HCT116 (cell line): ENCODE results near the gene EEF1E1. TPM values are rescaled to one million over a fixed set of nuclear protein-coding genes. Genes with fewer than 3 reads are reported as not detected.

Experiments
- ATAC-seq: fragments of 200-7000 bp; cut with Tn5 transposase; 2 replicates; pipeline ENCODE4 v1.9.1; 2020; ENCODE audit warnings: mild to moderate bottlenecking, moderate library complexity
- BruUV-seq: library from RNA; stranded (reverse); fragments of 400-500 nt; replicated peaks from 2 replicates; lab custom pipeline; 2021; lab: Mats Ljungman, UMichigan
- CTCF ChIA-PET: fragments of 300-600 bp; sonication (Branson Sonifier 250); formaldehyde crosslinking; loops from one replicate; lab custom pipeline; 2021; ENCODE audit warnings: antibody characterized with exemption; lab: Charles Lee
- POLR2A ChIA-PET: fragments of 300-600, 350-600 bp; sonication (Branson Sonifier 250); formaldehyde crosslinking; loops from one replicate; lab custom pipeline; 2021; ENCODE audit warnings: antibody characterized with exemption; lab: Charles Lee
- RAD21 ChIA-PET, 2 experiments: fragments of 300-600 bp; sonication (Branson Sonifier 250); formaldehyde crosslinking; loops; one replicate each; lab custom pipeline; 2023; ENCODE audit warnings: low total read pairs in 2 of 2; ENCODE audit not compliant: uncharacterized antibody in 2 of 2, unreplicated experiment in 2 of 2, low non-redundant PET in 1 of 2; lab: Charles Lee
- DNase-seq: peaks from one replicate; pipeline ENCODE4 v3.0.0-alpha.2; 2010; ENCODE audit warnings: low read depth, low spot score
- H2AFZ ChIP-seq: fragments of 200-600 bp; shearing (Covaris generic), sonication (generic); 2 replicates; pipeline ENCODE4 v1.6.1; 2017; ENCODE audit warnings: low read depth, mixed run types, mixed read lengths, antibody characterized with exemption, low read length; ENCODE audit not compliant: poor library complexity, severe bottlenecking
- H3K27ac ChIP-seq: 2 replicates; pipeline ENCODE4 v1.5.1; 2012; ENCODE audit warnings: low read depth, low read length
- H3K27me3 ChIP-seq: fragments of 200-600 bp; sonication (generic); 2 replicates; pipeline ENCODE4 v1.6.1; 2016; ENCODE audit warnings: mixed run types, low read length, mixed read lengths; ENCODE audit not compliant: insufficient read depth
- H3K36me3 ChIP-seq, 2 experiments: fragments of 200-500 bp in 1 of 2; fragments of 200-600 bp in 1 of 2; sonication (Bioruptor generic) in 1 of 2; sonication (generic) in 1 of 2; 2 replicates each; pipeline versions ENCODE4 v1.5.1 to v1.6.1; 2014 to 2016; ENCODE audit warnings: low read length in 2 of 2, inconsistent platforms in 1 of 2, mixed read lengths in 1 of 2, mixed run types in 1 of 2; ENCODE audit not compliant: insufficient read depth in 2 of 2, control insufficient read depth in 1 of 2
- H3K4me1 ChIP-seq, 2 experiments: fragments of 200-600 bp in 1 of 2; sonication (generic) in 1 of 2; 2 replicates each; pipeline versions ENCODE4 v1.5.1 to v1.6.1; 2012 to 2017; ENCODE audit warnings: low read length in 2 of 2, inconsistent platforms in 1 of 2, mild to moderate bottlenecking in 1 of 2, mixed read lengths in 1 of 2, mixed run types in 1 of 2, moderate library complexity in 1 of 2; ENCODE audit not compliant: insufficient read depth in 2 of 2, control insufficient read depth in 1 of 2
- H3K4me2 ChIP-seq: fragments of 200-600 bp; sonication (generic); 2 replicates; pipeline ENCODE4 v1.6.1; 2017; ENCODE audit warnings: mixed run types, low read length, mixed read lengths
- H3K4me3 ChIP-seq, 2 experiments: fragments of 200-600 bp in 1 of 2; sonication (generic) in 1 of 2; replicated peaks in 1 of 2; 2 replicates each; pipeline ENCODE4 v1.5.1; 2011 to 2016; ENCODE audit warnings: low read length in 2 of 2, control low read depth in 1 of 2, low read depth in 1 of 2, mild to moderate bottlenecking in 1 of 2, mixed read lengths in 1 of 2, mixed run types in 1 of 2
- H3K79me2 ChIP-seq: fragments of 200-600 bp; sonication (generic); 2 replicates; pipeline ENCODE4 v1.6.1; 2017; ENCODE audit warnings: mild to moderate bottlenecking, mixed run types, low read length, moderate library complexity, mixed read lengths; ENCODE audit not compliant: insufficient read depth
- H3K9ac ChIP-seq: fragments of 200-600 bp; sonication (generic); 2 replicates; pipeline ENCODE4 v1.6.1; 2016; ENCODE audit warnings: low read length, mixed read lengths
- H3K9me2 ChIP-seq: fragments of 200-600 bp; sonication (generic), shearing (Covaris generic); 2 replicates; pipeline ENCODE4 v1.6.1; 2017; ENCODE audit warnings: mixed run types, mild to moderate bottlenecking, moderate library complexity; ENCODE audit not compliant: insufficient read depth
- H3K9me3 ChIP-seq, 2 experiments: fragments of 200-500 bp in 1 of 2; fragments of 200-600 bp in 1 of 2; sonication (Bioruptor generic) in 1 of 2; sonication (generic) in 1 of 2; 2 replicates each; pipeline ENCODE4 v1.6.1; 2014 to 2017; ENCODE audit warnings: low read length in 2 of 2, mixed read lengths in 2 of 2, inconsistent platforms in 1 of 2, low read depth in 1 of 2, mild to moderate bottlenecking in 1 of 2, mixed run types in 1 of 2, moderate library complexity in 1 of 2; ENCODE audit not compliant: control insufficient read depth in 1 of 2, insufficient read depth in 1 of 2
- H4K20me1 ChIP-seq: fragments of 200-600 bp; sonication (generic), shearing (Covaris generic); 2 replicates; pipeline ENCODE4 v1.6.1; 2017; ENCODE audit warnings: mixed run types, mild to moderate bottlenecking, moderate library complexity; ENCODE audit not compliant: insufficient read depth
- CBX3 ChIP-seq: IDR thresholded peaks from 2 replicates; pipeline ENCODE4 v1.6.1; 2012; ENCODE audit warnings: low read depth
- CEBPB ChIP-seq: IDR thresholded peaks from 2 replicates; pipeline ENCODE4 v1.6.1; 2012; ENCODE audit warnings: low read depth
- CTCF ChIP-seq, 3 experiments: fragments of 200-600 bp in 1 of 3; sonication (generic) in 1 of 3; IDR thresholded peaks in 2 of 3; conservative IDR thresholded peaks in 1 of 3; 2 replicates each; pipeline ENCODE4 v1.5.1; 2012 to 2017; ENCODE audit warnings: low read depth in 2 of 3, low read length in 2 of 3, antibody characterized with exemption in 1 of 3, borderline replicate concordance in 1 of 3, control low read depth in 1 of 3, mild to moderate bottlenecking in 1 of 3, mixed read lengths in 1 of 3, mixed run types in 1 of 3, moderate library complexity in 1 of 3; ENCODE audit not compliant: insufficient read depth in 1 of 3
- EZH2 ChIP-seq: fragments of 200-600 bp; sonication (generic); IDR thresholded peaks from 2 replicates; pipeline ENCODE4 v1.6.1; 2017; ENCODE audit warnings: antibody characterized with exemption, mixed run types
- POLR2A ChIP-seq: IDR thresholded peaks from 2 replicates; pipeline ENCODE4 v1.7.0; 2011; ENCODE audit warnings: borderline replicate concordance; ENCODE audit not compliant: insufficient read depth, insufficient read length; ENCODE audit errors: extremely low read depth
- POLR2AphosphoS5 ChIP-seq: IDR thresholded peaks from 2 replicates; pipeline ENCODE4 v1.6.1; 2011; ENCODE audit warnings: mild to moderate bottlenecking, low read depth, low read length, moderate library complexity
- REST ChIP-seq: IDR thresholded peaks from 2 replicates; pipeline ENCODE4 v1.6.1; 2012; ENCODE audit warnings: low read depth
- SIN3A ChIP-seq: IDR thresholded peaks from 2 replicates; pipeline ENCODE4 v1.6.1; 2012; ENCODE audit warnings: low read depth
- SP1 ChIP-seq: IDR thresholded peaks from 2 replicates; pipeline ENCODE4 v1.6.1; 2012; ENCODE audit warnings: low read depth
- SRF ChIP-seq: IDR thresholded peaks from 2 replicates; pipeline ENCODE4 v1.6.1; 2012; ENCODE audit warnings: low read depth
- YY1 ChIP-seq: IDR thresholded peaks from 2 replicates; pipeline ENCODE4 v1.6.1; 2011; ENCODE audit warnings: low read length, low read depth, moderate library complexity, mild to moderate bottlenecking; ENCODE audit not compliant: insufficient replicate concordance; ENCODE audit errors: extremely low read depth
- ZBTB33 ChIP-seq: IDR thresholded peaks from 2 replicates; pipeline ENCODE4 v1.6.1; 2011; ENCODE audit warnings: mild to moderate bottlenecking, low read length, moderate library complexity; ENCODE audit not compliant: insufficient replicate concordance; ENCODE audit errors: extremely low read depth
- ZFX ChIP-seq: fragments of 450-650 bp; IDR thresholded peaks from 2 replicates; pipeline ENCODE4 v1.6.1; 2017
- ZNF274 ChIP-seq: fragments of 200-500 bp; sonication (Bioruptor generic); IDR thresholded peaks from 2 replicates; pipeline ENCODE4 v1.6.1; 2014; ENCODE audit warnings: mild to moderate bottlenecking, low read depth, low read length, inconsistent platforms
- intact Hi-C: fragments of 100-400 bp; cut with micrococcal nuclease; formaldehyde crosslinking; loops from 2 replicates; pipeline ENCODE4 v1.10.0; 2022
- total RNA-seq: library from RNA; stranded (reverse); gene quantifications from one replicate; pipeline ENCODE4 v1.2.1, GENCODE V29; 2021; ENCODE audit not compliant: unreplicated experiment

Gene EEF1E1
- total RNA-seq, 1 experiment from 2014 or later: 69.7 TPM

DNA sequence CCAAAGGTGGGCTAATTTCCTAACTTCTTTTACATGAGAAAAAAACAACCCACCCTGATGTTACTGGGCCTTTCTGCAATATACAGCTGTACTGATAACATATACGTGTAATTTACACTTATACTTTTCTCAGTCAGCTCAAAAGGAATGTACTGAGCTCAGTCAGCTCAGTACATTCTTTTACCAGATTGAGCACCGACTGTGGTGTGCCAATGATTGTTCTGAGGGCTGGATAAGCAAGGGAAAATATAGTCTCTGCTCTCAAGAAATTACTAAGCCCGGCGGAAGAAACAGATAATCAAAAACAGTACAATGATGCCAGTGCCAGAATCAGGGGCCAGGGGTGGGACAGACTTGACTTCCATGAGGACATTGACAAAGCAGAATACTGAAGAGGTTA, 28.1 kb downstream of the EEF1E1 start (continued):
- TF ChIP-seq REST (no peak), CEBPB (no peak), YY1 (no peak), POLR2A (no peak)

GRCh38 chr6:8073758-8074157, 28.6 kb downstream of the EEF1E1 start:
- intact Hi-C loops: no loop called here
- Histone ChIP-seq H3K27ac (no peak overlapping the region), H3K9ac (no peak overlapping the region), H3K4me3 (no peak overlapping the region), H3K4me1 (0 out of 4 replicates have a peak, but pooled peaks cover 0 to 3% of the 10 kb centered on the region in 2 experiments), H3K36me3 (no peaks in the 10 kb centered on the region), H3K9me3 (no peaks in the 10 kb centered on the region), H4K20me1 (no peaks in the 10 kb centered on the region), H3K9me2 (no peaks in the 10 kb centered on the region), H3K27me3 (no peaks in the 10 kb centered on the region), H3K4me2 (no peak overlapping the region), H3K79me2 (0 out of 2 replicates have a peak, but pooled peaks cover 1% of the 10 kb centered on the region), H2AFZ (no peak overlapping the region)
- POLR2A ChIA-PET: interaction anchor here (0.9 kb wide), 1 partner anchor 9 kb away, joined by 3 read pairs; the partner anchor contains the start of gene BLOC1S5
- no TSS peak for BruUV-seq
- RAD21 ChIA-PET: no interaction called here
- ATAC-seq: no peak
- no peak for DNase-seq
- CTCF ChIA-PET: no interaction called here
- TF ChIP-seq ZFX (no peak), SRF (no peak), POLR2A (no peak), SP1 (no peak), ZNF274 (no peak), CTCF (IDR thresholded peaks at IDR 0.05 in 2 of 3, conservative IDR thresholded peaks at IDR 0.05 in 1 of 3; ENCODE audit: borderline replicate concordance in 1 of 3, insufficient read depth in 1 of 3, low read depth in 2 of 3, low read length in 2 of 3) (no peak), ZBTB33 (no peak), POLR2AphosphoS5 (no peak), EZH2 (no peak), SIN3A (no peak), REST (no peak), CBX3 (no peak)
